GM18498 (cell line): ENCODE data around the gene CNBP.

Experiments
- ATAC-seq: cut with Tn5 transposase; IDR thresholded peaks from one replicate; pipeline ENCODE4 v1.9.1; 2021; ENCODE audit warnings: mild to moderate bottlenecking, moderate library complexity; ENCODE audit not compliant: unreplicated experiment

CNBP gene

DNA sequence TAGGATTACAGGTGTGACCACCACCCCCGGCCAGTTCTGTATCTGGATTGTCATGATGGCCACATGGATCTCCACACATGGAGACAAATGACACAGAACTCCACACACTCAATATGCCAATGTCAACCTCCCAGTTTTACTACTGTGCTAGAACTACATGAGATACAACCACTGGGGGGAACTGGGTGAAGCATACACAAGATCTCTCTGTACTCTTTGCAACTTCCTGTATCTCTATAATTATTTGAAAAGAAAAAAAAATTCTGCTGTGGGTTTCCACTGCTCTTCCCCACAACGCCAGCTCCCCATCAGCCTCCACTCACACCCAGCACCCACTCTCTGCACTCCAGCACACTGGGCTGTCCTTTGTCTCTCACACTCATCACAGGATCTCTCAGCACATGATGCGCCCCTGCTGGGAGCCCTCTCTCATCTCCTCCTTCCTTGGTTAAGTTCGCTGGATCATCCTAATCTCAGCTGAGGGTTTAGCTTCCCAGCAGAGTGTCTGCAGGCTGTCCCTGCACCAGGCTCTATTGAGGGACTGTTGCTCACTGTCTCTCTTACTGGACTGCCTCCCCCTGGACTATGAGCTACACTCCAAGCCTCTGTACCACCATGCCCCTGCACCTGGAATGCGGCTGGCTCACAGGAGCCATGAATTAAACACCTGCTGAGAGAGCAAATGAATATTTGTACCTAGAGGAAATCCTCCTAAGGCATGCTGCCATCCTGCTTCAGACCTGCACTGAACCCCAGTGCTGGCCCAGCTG lies 51.4 kb downstream of the CNBP start:
- ATAC-seq: no peak

DNA sequence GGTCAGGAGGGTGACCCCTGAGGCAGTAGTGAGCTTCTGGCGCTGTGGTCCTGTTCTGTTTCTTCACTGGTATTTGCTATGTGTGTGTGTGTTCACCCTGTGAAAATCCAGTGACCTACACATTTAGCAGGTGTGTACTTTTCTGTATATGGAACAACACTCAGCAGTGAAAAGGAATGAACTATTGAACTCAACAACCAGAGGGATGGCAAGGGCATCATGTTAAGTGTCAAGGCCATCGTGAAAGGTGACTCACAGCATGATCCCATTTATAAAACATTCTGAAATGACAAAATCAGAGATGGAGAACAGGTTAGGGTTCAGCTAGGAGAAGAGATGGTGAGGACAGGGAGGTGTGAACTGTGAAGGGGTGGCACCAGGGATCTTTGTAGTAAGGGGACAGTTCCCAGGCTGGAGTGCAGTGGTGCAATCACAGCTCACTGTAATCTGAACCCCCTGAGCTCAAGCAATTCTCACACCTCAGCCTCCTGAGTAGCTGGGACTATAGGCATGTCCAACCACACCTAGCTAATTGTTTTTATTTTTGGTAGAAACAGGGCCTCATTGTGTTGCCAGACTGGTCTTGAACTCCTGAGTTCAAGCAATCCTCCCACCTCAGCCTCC lies 52.1 kb downstream of the CNBP start:
- no peak for ATAC-seq

GRCh38 chr3:129130291-129130813 lies 53.3 kb downstream of the CNBP start:
- no peak for ATAC-seq

- no peak for ATAC-seq
Observed at GRCh38 chr3:129128357-129129155, 55.1 kb downstream of the CNBP start.

DNA sequence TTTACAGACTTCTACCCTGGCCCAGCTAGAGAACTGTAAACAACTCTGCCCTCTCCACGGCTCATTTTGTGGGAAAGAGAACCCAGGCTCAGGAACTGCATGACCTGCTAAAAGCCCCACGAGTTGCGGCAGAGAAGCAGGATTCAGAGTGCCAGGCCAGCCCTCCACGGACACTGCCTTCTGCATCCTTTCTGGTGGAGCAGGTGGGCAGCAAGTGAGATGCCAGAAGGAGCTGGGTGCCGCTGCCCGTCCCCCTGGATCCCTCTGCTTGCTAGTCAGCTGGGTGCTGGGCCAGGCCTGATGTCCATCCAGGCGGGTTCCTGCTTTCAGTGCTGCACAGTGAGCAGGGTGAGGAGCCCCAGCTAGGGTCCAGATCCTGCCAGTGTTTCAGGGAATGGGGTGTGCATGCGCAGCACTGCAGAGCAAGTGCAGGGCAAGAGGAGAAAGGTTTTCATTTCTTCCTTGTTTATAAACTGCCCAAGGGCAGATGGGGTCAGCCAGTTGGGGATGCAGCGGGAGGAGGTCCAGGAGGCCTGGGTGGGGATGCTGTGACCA lies 56.9 kb downstream of the CNBP start:
- no peak for ATAC-seq

GRCh38 chr3:129123314-129124060 lies 60.2 kb downstream of the CNBP start:
- ATAC-seq: no peak

DNA sequence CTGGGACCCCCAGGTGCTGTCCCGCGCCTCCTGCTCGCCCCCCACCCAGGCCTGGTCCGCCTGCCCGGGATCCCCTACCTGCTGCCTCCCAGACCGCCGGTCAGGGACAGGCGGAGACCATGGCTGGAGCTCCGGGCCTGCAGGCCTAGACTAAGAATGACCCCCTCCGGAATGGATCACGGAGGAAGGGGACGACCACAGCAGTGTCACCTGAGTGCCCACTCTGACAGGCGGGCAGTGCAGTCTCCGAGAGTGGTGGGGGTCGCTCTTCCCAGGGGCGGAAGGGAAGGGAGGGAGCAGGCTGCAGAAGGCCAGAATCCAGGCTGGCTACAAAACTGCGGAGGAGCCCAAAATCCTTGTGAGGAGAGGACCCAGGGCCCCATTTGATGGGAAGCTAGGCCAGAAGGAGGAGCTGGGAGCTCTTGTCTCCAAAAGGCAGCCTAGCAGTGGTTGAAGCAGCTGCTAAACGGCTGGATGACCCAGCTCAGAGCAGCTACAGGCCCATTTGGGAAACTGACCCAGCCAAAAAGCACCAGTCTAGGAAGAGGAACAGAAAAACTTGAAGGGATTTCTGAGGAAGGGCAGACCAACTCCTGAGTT lies 61.2 kb downstream of the CNBP start:
- ATAC-seq: no peak

- ATAC-seq: peak; percentile 60
Observed at GRCh38 chr3:129121792-129122411, 61.8 kb downstream of the CNBP start, which contains the start of gene RAB43. Gene RAB43, minus strand, starts transcription at chr3:129121804. Its CDS starts 315 bp downstream, at chr3:129121489.

- no peak for ATAC-seq
Observed at GRCh38 chr3:129121016-129121791, 62.5 kb downstream of the CNBP start.

- ATAC-seq: peak; percentile 67
Observed at GRCh38 chr3:129120254-129121004, 63.3 kb downstream of the CNBP start.

GRCh38 chr3:129119365-129120100 lies 64.2 kb downstream of the CNBP start:
- ATAC-seq: no peak

- no peak for ATAC-seq
Observed at GRCh38 chr3:129118745-129119144, 65.0 kb downstream of the CNBP start.
